CD4-positive, alpha-beta T cell treated with Interleukin-6 at 100 ng/mL for 8 hours (primary cell): ENCODE measurements around the gene UBE2R2.

Source experiments
- DNase-seq: peaks from one replicate; pipeline ENCODE4 v3.0.0-alpha.2; 2020; ENCODE audit warnings: mixed read lengths, low spot score

UBE2R2 gene

DNA sequence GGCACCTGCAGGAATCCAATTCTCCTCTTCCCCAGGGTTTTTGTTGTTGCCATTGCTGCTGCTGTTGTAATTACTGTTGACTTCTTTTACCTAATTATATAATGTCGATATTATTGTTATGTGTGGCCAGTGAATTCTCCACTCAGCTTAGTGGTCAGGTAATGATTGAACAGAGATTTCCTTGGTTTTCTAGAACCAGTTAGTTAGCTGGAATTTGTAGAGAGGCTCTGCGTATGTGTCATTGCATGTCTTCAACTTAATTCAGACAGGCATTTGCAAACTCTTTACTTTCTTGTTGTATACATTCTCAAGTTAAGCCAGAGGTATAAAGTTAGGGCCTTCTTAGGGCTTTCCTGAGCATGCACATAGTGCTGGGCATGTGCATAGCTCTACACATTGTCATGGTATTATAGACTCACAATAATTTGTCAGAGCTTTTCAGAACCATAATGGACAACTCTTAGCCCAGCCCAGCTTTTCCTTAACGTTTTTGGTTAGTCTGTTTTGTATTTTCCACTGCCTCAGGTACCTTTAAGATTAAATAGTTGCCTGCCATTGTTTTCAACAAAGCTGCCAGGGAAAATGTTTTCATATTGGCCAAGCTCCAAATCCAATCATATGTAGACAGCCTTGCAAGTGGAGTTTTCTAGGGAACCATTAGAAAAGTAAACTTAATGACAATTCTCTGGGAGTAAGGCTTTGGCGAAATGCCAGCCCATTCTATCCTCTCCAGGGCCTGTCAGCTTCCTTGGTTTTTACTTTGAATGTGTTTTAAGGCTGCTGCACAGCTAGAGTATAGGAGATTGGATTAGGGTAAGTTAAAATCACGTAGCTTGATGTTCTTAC lies 68.1 kb downstream of the UBE2R2 start:
- DNase-seq: no peak

DNA sequence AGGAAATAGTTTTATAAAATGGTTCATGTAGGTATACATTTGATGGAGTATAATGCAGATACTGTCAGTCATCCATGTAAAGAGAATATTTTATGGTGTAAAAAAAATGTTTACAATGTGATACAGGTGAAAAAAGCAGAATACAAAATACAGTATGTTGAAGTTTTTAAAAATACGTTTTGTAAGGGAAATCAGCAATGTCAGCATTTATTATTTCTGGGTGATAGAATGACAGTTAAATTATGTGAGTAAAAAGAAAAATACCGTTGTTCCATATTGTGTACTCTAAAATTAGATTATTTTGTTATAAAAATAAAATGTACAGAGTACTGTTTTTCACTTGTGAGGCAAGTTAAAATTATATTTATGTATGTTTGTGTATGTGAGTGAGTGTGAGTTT lies 69.0 kb downstream of the UBE2R2 start:
- DNase-seq: no peak

DNA sequence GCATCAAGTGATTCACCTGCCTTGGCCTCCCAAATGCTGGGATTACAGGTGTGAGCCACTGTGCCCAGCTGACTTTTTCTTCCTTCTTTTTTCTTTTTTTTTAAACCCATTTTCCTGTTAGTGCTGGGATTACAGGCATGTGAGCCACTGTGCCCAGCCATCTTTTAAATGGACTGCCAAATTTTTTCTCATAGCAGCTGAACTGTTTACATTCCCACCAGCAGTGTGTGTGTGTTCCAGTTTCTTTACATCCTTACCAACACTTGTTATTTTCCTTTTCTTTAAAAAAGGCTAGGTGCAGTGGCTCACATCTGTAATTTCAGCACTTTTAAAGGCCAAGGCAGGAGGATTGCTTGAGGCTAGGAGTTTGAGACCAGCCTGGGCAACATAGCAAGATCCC lies 76.9 kb downstream of the UBE2R2 start:
- DNase-seq: no peak

DNA sequence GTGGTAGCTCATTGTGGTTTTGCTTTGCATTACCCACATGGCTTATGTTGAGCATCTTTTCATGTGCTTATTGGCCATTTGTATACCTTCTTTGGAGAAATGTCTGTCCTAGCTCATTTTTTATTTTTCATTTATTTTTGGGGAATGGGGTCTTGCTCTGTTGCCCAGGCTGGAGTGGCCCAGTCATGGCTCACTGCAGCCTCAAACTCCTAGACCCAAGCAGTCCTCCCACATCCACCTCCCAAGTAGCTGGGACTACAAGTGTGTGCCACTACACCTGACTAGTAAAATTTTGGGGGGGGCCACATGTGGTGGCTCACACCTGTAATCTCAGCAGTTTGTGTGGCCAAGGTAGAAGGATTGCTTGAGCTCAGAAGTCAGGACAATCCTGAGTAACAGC lies 77.4 kb downstream of the UBE2R2 start:
- no peak for DNase-seq

DNA sequence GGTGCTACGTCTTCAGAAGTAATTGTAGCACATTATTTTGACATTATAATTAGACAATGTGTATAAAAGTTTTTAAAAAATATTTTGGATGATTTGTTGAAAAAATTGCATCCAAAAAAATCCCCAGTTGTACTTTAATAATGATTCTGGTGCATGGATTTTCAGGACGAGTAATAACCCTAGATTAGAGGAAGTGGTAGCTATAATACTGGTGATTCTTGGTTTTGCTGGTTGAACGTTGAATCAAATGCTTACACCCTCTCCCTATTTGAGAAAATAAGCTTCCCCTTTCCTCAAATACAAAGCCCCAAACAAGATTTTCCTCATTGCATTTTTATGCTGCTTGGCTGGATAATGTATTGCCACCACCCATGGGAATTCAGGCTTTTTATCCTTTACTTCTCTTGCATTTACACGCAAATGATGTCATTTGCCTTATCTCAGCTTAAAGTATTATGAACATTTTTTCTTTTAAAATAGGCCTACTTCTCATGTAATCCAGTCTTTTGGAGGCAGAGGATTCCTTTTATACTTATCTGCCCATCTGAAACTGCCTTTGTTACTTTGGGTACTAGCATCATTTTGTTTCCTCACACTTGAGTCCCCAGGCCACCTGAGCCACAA lies 86.3 kb downstream of the UBE2R2 start:
- no peak for DNase-seq

DNA sequence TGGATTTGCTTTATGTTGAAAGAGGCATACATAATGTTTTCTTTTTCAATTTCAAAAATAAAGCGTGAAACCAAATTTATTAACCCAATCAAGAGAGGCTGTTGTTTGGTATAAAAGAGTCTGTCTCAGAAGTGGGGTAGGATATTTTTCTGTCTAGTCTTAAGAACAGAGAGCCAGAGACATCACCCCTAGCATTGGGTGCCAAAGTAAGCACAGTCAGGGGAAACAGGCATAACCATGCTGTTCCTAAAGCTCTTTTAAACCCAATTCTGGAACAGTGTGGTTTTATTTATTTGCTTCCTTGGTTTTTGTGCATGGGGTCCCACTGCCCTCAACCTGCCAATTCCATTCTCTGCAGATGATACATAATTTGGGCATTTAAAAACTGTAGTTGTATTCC lies 88.2 kb downstream of the UBE2R2 start:
- no peak for DNase-seq

DNA sequence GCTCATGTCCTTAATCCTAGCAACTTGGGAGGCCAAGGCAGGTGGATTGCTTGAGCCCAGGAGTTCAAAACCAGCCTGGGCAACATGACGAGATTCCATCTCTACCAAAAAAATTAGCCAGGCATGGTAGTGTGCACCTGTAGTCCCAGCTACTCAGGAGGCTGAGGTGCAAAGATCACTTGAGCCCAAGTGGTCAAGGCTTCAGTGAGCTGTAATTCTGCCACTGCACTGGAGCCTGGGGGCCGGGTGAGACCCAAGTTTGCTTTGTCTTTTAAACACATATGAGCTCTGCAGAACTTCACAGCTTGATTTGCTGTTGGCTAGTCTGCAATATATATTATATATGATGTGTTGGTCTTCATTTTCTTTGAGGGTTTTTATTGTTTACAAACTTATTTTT lies 89.8 kb downstream of the UBE2R2 start:
- DNase-seq: no peak

DNA sequence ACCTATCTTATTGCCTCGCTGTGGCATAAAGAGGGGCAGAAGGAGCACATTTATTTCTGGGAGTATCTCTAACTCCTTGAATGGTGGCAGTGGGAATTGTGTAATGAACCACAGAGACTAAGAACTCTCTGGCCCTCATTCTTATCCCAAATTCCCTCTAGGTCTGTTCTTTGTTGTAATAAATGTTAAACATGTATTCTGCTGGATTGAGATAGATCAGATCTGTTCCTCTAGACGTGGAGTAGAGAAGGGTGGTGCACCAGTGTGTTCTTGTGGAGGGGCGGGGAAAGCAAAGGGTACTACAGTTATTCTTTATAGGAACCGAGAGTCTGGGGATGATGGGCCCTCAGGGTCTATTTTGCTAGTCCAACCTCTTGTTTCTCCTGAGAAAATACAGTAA lies 90.4 kb downstream of the UBE2R2 start:
- DNase-seq: no peak

DNA sequence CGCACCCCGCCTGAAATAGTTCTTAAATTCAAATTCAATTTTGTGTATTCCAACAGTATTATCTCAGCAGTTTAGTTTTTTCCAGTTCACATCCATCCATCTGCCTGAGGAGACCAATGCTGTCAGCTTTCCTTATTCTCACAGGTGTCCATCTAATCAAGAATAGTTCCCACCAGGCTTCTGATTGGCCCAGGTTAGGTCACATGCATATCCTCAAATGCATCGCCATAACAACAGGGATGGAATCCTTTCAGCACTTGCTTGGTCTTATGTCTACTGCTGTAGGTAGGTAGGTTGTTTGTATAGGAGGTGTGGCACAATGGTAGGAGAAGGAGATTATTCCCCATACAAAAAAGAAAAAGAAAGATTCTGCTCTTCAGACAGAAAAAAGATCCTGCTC lies 91.2 kb downstream of the UBE2R2 start:
- no peak for DNase-seq

DNA sequence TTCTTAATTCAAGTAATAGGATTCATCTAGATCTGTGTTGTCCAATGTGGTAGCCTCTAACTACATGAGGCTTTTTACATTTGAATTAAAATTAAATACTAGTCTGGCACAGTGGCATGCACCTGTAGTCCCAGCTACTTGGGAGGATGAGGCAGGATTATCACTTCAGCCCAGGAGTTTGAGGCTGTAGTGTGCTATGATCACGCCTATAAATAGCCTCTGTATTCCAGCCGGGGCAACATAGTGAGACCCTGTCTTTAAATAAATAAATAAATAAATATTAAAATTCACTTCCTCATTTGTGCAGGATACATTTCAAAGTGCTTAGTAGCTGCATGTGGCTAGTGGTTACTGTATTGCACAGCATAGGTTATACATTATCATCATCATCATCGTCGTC lies 91.8 kb downstream of the UBE2R2 start:
- DNase-seq: no peak

DNA sequence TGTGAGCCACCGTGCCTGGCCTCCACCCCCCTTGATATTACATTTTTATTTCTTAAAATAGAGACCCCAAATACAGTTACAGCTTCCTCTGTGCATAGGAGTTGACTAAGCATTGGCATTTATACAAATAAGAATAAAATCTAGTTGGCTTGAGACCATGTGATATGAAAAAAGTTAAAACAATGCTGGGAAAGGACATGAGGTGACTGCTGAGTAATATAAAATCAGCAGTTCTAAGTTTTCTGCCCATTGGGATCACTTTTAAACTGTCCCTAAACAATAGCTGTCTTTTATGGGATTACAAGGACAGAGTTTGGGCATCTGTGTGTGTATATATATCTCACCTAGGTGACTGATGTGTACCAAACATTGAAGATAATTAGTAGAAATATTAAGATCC lies 96.6 kb downstream of the UBE2R2 start:
- DNase-seq: no peak

DNA sequence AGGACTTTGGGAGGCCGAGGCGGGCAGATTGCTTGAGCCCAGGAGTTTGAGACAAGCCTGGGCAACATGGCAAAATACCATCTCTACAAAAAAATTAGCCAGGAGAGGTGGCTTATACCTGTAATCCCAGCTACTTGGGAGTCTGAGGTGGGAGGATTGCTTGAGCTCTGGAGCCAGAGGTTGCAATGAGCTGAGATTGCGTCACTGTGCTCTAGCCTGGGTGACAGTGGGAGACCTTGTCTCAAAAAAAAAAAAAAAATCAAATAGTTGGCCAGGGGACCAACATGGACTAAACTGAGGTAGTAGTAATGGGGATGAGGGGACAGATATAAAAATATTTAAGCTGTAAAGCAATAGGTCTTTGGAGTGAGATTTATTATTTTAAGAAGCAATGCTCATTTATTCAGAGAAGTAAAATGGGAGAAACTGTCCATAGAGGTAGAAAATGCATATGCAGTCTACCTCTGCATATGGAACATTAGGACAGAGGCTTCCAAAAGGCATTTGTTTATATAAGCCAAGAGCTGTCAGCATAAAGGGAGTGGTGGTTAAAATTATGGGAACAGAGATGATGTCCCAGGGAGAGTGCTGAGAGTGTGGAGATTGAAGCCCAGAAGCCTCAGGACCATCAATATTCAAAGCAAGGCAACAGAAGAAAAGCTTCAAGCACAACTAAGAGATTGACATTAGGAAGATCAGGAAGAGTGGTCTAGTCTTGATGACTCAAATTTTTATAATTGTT lies 98.1 kb downstream of the UBE2R2 start:
- DNase-seq: no peak

DNA sequence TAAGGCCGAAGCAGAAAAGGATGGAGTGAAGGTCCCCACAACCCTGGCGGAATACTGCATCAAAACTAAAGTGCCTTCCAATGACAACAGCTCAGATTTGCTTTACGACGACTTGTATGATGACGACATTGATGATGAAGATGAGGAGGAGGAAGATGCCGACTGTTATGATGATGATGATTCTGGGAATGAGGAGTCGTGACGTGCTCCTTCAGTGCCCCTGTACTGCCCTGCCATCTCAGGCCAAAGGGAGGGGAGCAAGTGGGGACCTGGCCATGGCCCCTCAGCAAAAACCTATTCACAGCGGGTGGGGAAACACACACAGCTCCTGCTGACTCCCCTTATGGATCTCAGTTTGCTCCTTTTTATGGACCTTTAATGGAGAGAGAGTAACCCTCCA lies 100.1 kb downstream of the UBE2R2 start:
- no peak for DNase-seq

DNA sequence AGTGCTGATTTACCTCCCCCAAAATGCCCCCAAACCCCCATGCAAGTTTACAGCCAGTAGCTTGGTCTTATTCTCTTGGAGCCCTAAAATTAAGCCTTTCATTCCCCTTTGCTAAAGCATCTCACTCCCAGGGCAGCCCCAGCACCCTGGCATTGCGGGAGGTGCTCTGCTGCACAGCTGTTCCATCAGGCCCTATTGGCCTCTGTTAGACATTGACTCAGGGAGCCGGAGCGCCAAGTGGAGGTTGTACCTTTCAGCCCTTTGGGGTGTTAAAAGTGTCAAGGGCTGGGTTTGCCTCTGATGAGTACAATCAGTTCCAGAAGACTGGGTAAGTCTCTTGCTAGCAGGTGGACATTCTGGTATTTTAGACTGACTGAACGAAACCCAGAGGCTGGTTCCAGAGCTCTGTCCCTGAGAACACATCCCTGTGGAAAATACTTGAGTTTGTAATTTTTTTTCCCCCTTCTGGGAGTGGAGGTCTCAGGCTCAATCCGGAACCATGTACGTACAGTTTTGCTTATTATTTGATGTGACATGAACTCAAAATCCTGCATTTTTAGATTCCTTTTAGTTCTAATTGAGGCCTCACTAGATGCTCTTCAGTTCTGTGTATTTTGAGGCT lies 102.4 kb downstream of the UBE2R2 start:
- no peak for DNase-seq

DNA sequence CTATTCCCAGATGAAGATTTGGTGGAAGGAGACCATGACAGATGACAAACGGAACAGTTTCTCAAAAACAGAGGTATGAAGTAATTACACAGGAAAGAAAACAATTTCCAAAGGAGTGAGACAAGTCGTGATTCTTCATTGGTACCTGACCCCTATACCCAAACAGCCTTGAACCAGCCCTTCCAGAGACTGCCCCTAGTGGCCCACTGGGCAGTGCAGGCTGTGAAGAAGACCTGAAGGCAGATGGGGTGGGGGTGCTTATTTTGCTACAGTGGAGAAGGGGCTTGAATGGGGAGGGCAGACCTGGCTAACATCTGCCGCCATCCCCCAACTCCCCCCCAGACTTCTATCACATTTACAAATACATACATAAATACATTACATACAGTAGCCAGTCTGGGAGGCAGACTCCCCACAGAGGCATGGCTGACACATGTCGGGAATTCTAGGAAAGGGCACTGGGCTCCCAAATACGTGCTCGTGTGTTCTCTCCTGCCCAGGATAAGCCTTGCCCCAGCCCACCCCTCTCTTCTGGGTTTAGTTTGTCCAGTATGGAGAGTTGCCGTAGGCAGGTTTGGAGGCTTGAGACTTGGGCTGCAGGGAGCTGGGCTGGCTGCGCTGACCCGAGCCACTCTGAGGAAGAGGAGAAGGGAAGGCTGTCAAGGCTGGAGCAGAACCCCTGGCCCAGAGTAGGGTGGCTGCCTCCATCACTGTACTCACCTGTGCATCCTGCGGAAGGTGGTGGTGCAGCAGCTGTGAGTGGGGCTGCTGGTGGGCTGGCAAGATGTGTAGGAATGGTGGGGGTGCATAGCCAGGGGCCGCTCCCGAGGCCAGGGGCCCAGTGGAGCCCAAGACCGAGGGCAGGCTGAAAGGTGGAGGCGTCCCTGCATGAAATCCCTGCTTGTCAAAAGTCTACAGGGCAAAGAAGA lies 105.3 kb downstream of the UBE2R2 start:
- no peak for DNase-seq

DNA sequence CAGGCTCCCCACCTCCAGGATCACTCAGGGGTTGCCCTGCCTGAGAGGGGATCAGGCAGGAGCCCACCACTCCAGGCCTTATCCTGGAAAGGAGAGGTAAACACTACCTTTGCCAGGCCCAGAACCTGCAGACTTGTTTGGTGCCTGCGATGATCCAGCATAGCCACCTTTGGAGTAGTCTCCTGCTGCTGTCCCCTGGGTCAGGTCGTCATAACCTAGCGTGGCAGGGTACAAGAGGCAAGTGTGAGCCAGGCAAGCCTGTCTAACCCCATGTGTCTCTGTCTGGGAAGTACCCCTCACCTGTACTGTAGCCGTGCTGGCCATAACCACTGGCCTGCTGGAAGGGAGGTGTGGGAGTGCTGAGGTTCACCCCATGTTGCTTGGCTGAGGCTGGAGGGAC lies 106.1 kb downstream of the UBE2R2 start:
- no peak for DNase-seq

DNA sequence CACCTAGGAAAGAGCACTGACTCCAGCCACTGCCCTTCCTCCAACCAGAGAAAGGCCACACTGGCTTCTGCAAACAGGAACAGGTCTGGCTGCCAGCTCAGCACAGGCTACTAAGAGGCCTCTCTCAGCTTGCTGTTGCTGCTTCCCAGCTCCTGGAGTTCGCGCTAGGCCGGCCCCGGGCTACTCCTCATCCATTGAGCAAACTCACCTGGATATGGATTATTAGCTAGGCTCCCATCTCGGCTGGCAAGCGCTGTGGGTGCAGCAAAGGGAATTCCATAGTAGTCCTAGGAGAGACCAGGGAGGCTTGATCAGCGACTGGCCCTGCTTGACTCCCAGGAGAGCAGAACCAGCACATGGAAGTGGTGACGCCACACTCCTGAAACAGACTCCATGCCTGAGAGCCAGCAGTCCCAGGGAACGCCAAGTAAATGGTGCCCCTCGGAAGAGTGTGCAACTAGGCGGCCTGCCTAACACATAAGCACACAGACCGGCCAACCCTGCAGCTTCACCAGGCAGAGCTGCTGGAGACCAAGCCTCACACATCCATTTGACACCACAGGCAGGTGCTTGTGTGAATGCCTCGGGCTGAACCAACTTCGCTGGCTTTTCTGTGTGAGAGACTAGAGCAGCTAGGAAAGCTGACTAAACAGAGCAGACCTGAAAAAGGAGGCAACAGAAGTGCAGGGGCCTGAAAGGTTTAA lies 107.2 kb downstream of the UBE2R2 start:
- no peak for DNase-seq

DNA sequence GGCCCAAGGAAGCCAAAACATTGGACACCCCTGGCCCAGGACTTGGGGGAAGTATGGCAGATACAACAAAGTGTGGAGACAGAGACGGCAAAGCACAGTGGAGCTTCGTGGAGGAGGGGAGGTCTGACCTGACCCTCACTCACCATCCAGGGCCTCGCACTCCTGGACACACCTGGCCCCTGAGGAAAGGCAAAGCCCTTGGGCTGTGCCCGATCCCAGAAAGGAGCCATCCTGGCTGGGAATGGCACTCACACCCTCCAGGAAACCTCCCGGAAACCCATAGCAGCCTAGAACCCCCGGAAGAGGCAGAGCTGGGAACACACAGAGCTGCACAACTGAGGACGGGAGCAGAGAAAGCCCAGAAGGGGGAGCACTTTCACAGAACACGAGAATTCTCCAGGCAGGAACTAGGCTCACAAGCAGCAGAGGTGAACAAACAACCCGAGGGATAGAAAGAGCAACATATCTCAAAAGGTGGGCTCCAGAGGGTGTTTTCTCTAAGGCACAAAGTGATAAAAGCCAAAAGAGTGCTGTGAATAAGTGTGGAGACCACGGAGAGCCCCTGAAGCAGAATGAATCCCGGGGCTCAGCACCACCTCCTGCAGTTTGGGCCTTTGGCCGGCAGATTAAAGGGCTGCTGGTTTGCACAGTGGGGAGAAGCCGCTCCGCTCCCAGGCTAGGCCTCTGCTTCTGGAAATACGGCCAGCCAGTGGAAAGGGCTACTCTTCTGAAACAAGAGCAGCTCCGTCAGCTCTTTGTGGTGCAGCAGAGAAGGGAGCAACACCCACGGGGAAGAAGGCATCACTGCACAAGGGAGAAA lies 108.2 kb downstream of the UBE2R2 start:
- DNase-seq: no peak

DNA sequence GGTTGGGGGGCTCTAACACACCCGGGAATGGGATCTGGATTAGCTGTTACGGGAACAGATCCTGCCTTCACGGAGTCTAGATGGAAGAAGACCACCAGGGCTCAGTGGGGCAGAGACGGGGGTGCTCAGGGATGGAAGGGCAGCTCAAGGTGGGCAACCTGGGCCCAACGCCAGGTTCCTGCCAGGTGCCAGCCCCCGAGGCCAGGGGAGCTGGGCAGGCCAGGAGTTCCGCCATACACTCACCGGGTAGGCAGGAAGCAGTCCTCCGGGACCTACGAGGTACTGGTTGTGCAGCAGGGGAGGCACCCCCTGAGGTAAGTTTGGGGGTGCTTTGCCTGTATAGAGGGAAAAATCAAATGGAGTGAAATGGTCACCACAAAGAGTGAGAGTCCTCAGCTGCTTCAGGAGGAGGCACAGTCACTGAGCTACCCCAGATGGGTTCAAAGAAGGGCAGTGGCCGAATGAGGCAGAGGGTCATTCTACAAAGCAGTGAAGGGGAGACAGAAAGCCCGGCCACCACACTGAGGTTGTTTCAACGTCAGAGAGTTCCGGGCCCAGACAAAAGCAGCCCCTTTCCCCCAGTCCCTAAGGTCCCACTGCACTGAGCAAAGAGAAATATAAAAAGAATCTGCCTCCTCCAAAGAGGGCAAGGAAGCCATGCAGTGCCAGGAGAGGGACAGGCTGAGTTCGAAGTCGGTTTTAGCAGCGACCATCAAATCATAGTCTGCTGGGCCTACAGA lies 110.0 kb downstream of the UBE2R2 start:
- no peak for DNase-seq
